OCI-LY1 (cell line): ENCODE data around the gene NUDT21.

Source experiments
- H2AFZ ChIP-seq: fragments of 200-600 bp; sonication (generic), shearing (Covaris generic); 2 replicates; pipeline ENCODE4 v1.6.0; 2014; ENCODE audit warnings: antibody characterized with exemption, mild to moderate bottlenecking, low read length
- H3F3A ChIP-seq: fragments of 200-600 bp; sonication (generic), shearing (Covaris generic); 2 replicates; pipeline ENCODE4 v1.6.0; 2014; ENCODE audit warnings: mild to moderate bottlenecking, antibody characterized with exemption, low read length, moderate library complexity; ENCODE audit not compliant: insufficient read depth
- H3K27ac ChIP-seq: fragments of 200-600 bp; sonication (generic); 2 replicates; pipeline ENCODE4 v1.5.1; 2014; ENCODE audit warnings: low read length, mixed run types, mild to moderate bottlenecking, low read depth; ENCODE audit not compliant: poor library complexity, severe bottlenecking
- H3K27me3 ChIP-seq: fragments of 200-600 bp; sonication (generic); 2 replicates; pipeline ENCODE4 v1.6.0; 2014; ENCODE audit warnings: antibody characterized with exemption, mild to moderate bottlenecking, low read length, moderate library complexity; ENCODE audit not compliant: insufficient read depth
- H3K36me3 ChIP-seq: fragments of 200-600 bp; sonication (generic); 2 replicates; pipeline ENCODE4 v1.6.1; 2014; ENCODE audit warnings: mild to moderate bottlenecking, antibody characterized with exemption, low read length, moderate library complexity, mixed read lengths; ENCODE audit not compliant: insufficient read depth
- H3K4me1 ChIP-seq: fragments of 200-600 bp; sonication (generic); 2 replicates; pipeline ENCODE4 v1.5.1; 2014; ENCODE audit warnings: mild to moderate bottlenecking, low read length, moderate library complexity; ENCODE audit not compliant: insufficient read depth, severe bottlenecking
- H3K4me2 ChIP-seq: fragments of 200-600 bp; sonication (generic), shearing (Covaris generic); 2 replicates; pipeline ENCODE4 v1.6.1; 2014; ENCODE audit warnings: low read length
- H3K4me3 ChIP-seq: fragments of 200-600 bp; sonication (generic); 2 replicates; pipeline ENCODE4 v1.5.1; 2014; ENCODE audit warnings: low read length, low read depth, mild to moderate bottlenecking, mixed read lengths; ENCODE audit not compliant: poor library complexity, severe bottlenecking
- H3K79me2 ChIP-seq: fragments of 200-600 bp; shearing (Covaris generic); 2 replicates; pipeline ENCODE4 v1.6.1; 2016; ENCODE audit warnings: mixed run types, low read length, mixed read lengths; ENCODE audit not compliant: insufficient read depth
- H3K9ac ChIP-seq: fragments of 200-600 bp; sonication (generic), shearing (Covaris generic); 2 replicates; pipeline ENCODE4 v1.6.1; 2014; ENCODE audit warnings: mild to moderate bottlenecking, low read length, mixed read lengths
- H3K9me2 ChIP-seq: fragments of 200-600 bp; sonication (generic), shearing (Covaris generic); 2 replicates; pipeline ENCODE4 v1.6.1; 2014; ENCODE audit warnings: low read depth, mild to moderate bottlenecking, low read length, mixed read lengths
- H3K9me3 ChIP-seq: fragments of 200-600 bp; shearing (Covaris generic); 2 replicates; pipeline ENCODE4 v1.6.1; 2014; ENCODE audit warnings: low read length, mixed read lengths
- H4K20me1 ChIP-seq: fragments of 200-600 bp; sonication (generic), shearing (Covaris generic); 2 replicates; pipeline ENCODE4 v1.6.0; 2016; ENCODE audit warnings: mild to moderate bottlenecking, low read length; ENCODE audit not compliant: insufficient read depth
- CTCF ChIP-seq: fragments of 200-600 bp; sonication (generic), shearing (Covaris generic); IDR thresholded peaks from 2 replicates; pipeline ENCODE4 v1.5.1; 2017; ENCODE audit warnings: mild to moderate bottlenecking, antibody characterized with exemption, low read length, moderate library complexity, mixed read lengths
- EZH2 ChIP-seq: fragments of 200-600 bp; sonication (generic), shearing (Covaris generic); IDR thresholded peaks from 2 replicates; pipeline ENCODE4 v1.8.0; 2017; ENCODE audit warnings: borderline replicate concordance, mixed run types, mild to moderate bottlenecking, antibody characterized with exemption, low read length, moderate library complexity, mixed read lengths

Gene NUDT21

GRCh38 chr16:56387396-56387795 is 63.7 kb downstream of the NUDT21 start:
- H4K20me1 ChIP-seq: no peaks in the 10 kb centered on the region
- no peaks in the 10 kb centered on the region for H3K4me1 ChIP-seq
- no peaks in the 10 kb centered on the region for H3K9me3 ChIP-seq
- no peaks in the 10 kb centered on the region for H3K79me2 ChIP-seq
- no peaks in the 10 kb centered on the region for H3F3A ChIP-seq
- no peaks in the 10 kb centered on the region for H3K27me3 ChIP-seq
- no peak overlapping the region for H3K27ac ChIP-seq
- peaks cover 92% of the 10 kb centered on the region for H3K36me3 ChIP-seq
- no peaks in the 10 kb centered on the region for H3K9me2 ChIP-seq
- H2AFZ ChIP-seq: no peak overlapping the region
- no peak overlapping the region for H3K4me3 ChIP-seq
- no peak overlapping the region for H3K4me2 ChIP-seq
- H3K9ac ChIP-seq: no peak overlapping the region
- no peak for TF ChIP-seq CTCF
- no peak for TF ChIP-seq EZH2

- peaks cover 6% of the 10 kb centered on the region; the same call in 1 of the 2 replicates for H3K9me3 ChIP-seq
- H3K36me3 ChIP-seq: peaks cover 98% of the 10 kb centered on the region
- H3K79me2 ChIP-seq: no peaks in the 10 kb centered on the region
- TF ChIP-seq CTCF: no peak
- TF ChIP-seq EZH2: no peak
- no peak overlapping the region for H2AFZ ChIP-seq
- H3K27me3 ChIP-seq: no peaks in the 10 kb centered on the region
- no peaks in the 10 kb centered on the region for H3K4me1 ChIP-seq
- H3K9me2 ChIP-seq: no peaks in the 10 kb centered on the region
- no peak overlapping the region for H3K4me3 ChIP-seq
- no peak overlapping the region for H3K9ac ChIP-seq
- no peak overlapping the region for H3K4me2 ChIP-seq
- no peaks in the 10 kb centered on the region for H3F3A ChIP-seq
- no peak overlapping the region for H3K27ac ChIP-seq
- no peaks in the 10 kb centered on the region for H4K20me1 ChIP-seq
Observed at GRCh38 chr16:56384074-56384721, 66.9 kb downstream of the NUDT21 start.

- Histone ChIP-seq H3K36me3 (peaks cover 100% of the 10 kb centered on the region), H3K4me2 (no peak overlapping the region)
Observed at GRCh38 chr16:56382901-56383355, 68.2 kb downstream of the NUDT21 start.

More at GRCh38 chr16:56382901-56383355, 68.2 kb downstream of the NUDT21 start:
- no peak for TF ChIP-seq CTCF
- no peak for TF ChIP-seq EZH2
- Histone ChIP-seq H3K27me3 (no peaks in the 10 kb centered on the region), H2AFZ (no peak overlapping the region), H4K20me1 (no peaks in the 10 kb centered on the region), H3K27ac (no peak overlapping the region), H3K79me2 (no peaks in the 10 kb centered on the region), H3F3A (no peaks in the 10 kb centered on the region), H3K9ac (no peak overlapping the region), H3K4me1 (no peaks in the 10 kb centered on the region), H3K9me3 (peaks cover 6% of the 10 kb centered on the region; the same call in 1 of the 2 replicates), H3K4me3 (no peak overlapping the region), H3K9me2 (no peaks in the 10 kb centered on the region)
